ENCODE results near the gene SNRNP200. TPM values are rescaled to one million over a fixed set of nuclear protein-coding genes. Genes with fewer than 3 reads are reported as not detected.
A peak's percentile ranks its signal among the peaks of the same experiment; 100 is the strongest.

SNRNP200 gene
- total and polyA plus RNA-seq, 11 donors: 38.8 to 85.5 (median 66.6) TPM

DNA sequence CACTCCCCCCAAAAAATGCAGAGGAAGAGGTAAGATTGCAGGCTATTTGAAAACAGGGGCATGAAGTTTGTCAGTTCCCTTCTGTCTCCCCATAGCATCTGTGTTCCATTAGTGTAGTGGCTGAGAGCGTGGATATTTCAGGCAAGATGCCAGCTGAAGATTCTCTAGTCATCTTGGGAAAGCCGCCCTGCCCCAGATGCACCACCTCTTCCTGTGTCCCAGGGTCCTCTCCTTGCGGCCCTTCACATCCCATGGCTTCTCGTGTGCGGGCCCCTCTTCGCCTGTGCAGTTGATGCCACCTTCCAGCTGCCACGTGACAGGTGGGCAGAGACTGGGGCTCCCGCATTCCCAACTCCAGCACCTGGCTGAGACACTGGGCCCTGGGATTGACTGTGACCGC is 55.7 kb downstream of the SNRNP200 start:
- TF ChIP-seq POLR2A (IDR thresholded peaks at IDR 0.05) (no peak), CTCF (IDR thresholded peaks at IDR 0.05) (no peak)
- no peak for DNase-seq
- Histone ChIP-seq H3K27me3 (no peaks in the 10 kb centered on the region), H3K27ac (peak overlapping the region in 7 of 12 donors; percentile 1 to 96 (median 79)), H3K4me3 (no peak overlapping the region), H3K4me1 (peaks cover 0 to 90% (median 53%) of the 10 kb centered on the region in 12 donors), H3K36me3 (peaks cover 0 to 38% (median 32%) of the 10 kb centered on the region in 9 donors), H3K9me3 (no peaks in the 10 kb centered on the region)
- 83 to 86% (median 85%) methylated on average over 9 of the region's 9 CpGs for WGBS, 4 donors
- ATAC-seq: no peak
- intact Hi-C loops (cut with DNase I): loop anchor here in 5 of 10 donors (5.0 kb wide), 2 partner anchors 37 to 42 kb away; partner anchors contain the start of gene STARD7 (in 3 of the 5)

GRCh38 chr2:96248624-96249023 is 56.7 kb downstream of the SNRNP200 start:
- Histone ChIP-seq H3K9me3 (no peaks in the 10 kb centered on the region), H3K27ac (peak overlapping the region in 1 of 12 donors; percentile 13), H3K4me3 (no peak overlapping the region), H3K36me3 (peaks cover 0 to 28% (median 22%) of the 10 kb centered on the region in 9 donors), H3K4me1 (peaks cover 0 to 80% (median 43%) of the 10 kb centered on the region in 12 donors), H3K27me3 (no peaks in the 10 kb centered on the region)
- TF ChIP-seq POLR2A (IDR thresholded peaks at IDR 0.05) (no peak), CTCF (IDR thresholded peaks at IDR 0.05) (no peak)
- WGBS, 4 donors: 92 to 98% (median 96%) methylated on average over 4 of the region's 4 CpGs
- intact Hi-C loops (cut with DNase I): loop anchor here in 1 of 10 donors (5.0 kb wide), 1 partner anchor 36 kb away; no protein-coding TSS in a partner anchor
- DNase-seq (no peak), ATAC-seq (no peak)

DNA sequence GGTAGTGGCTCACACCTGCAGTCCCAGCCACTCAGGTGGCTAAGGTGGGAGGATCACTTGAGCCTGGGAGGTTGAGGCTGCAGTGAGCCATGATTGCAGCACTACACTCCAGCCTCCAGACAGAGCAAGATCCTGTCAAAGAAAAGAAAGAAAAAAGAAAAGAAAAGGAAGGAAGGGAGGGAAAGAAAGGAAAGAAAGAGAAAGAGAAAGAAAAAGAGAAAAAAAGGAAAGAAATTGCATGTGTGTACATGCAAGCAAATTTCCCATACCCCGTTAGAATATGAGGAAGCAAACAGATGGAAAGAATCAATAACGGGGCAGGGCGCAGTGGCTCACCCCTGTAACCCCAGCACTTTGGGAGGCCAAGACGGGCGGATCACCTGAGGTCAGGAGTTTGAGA is 57.5 kb downstream of the SNRNP200 start:
- TF ChIP-seq POLR2A (IDR thresholded peaks at IDR 0.05): no peak
- no peak for TF ChIP-seq CTCF (IDR thresholded peaks at IDR 0.05)
- intact Hi-C loops (cut with DNase I): loop anchor here in 1 of 10 donors (5.0 kb wide), 1 partner anchor 36 kb away; no protein-coding TSS in a partner anchor
- WGBS, 4 donors: 92 to 96% (median 93%) methylated on average over 5 of the region's 5 CpGs
- H3K27ac ChIP-seq: peak overlapping the region in 1 of 12 donors; percentile 40
- ATAC-seq (no peak), DNase-seq (no peak)
- no peak overlapping the region for H3K4me3 ChIP-seq
- H3K4me1 ChIP-seq: peaks cover 0 to 83% (median 35%) of the 10 kb centered on the region in 12 donors
- no peaks in the 10 kb centered on the region for H3K27me3 ChIP-seq
- H3K9me3 ChIP-seq: no peaks in the 10 kb centered on the region
- peaks cover 0 to 21% (median 14%) of the 10 kb centered on the region in 9 donors for H3K36me3 ChIP-seq

DNA sequence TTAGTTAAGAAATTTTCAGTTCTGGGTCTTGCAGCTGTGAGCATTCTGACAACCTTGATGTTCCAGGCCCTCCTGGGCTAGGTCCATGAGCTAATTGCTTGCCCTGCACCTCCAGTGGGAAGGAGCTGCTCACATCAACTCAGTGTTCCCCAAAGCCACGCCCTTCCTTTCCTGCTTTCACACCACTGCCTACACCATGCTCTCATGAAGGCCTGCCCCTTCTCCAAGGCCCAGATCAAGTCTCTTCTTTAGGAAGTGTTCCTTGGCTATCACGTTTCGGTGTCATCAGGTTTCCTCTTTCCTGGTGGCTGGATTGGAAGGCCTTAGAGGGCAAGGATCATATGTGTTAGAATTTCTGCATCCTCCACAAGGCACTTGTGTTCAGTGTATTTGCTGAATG is 58.3 kb downstream of the SNRNP200 start:
- no peak for DNase-seq
- no peak for TF ChIP-seq POLR2A (IDR thresholded peaks at IDR 0.05)
- TF ChIP-seq CTCF (IDR thresholded peaks at IDR 0.05): no peak
- Histone ChIP-seq H3K4me3 (no peak overlapping the region), H3K9me3 (no peaks in the 10 kb centered on the region), H3K4me1 (peaks cover 0 to 83% (median 31%) of the 10 kb centered on the region in 12 donors), H3K27me3 (no peaks in the 10 kb centered on the region), H3K36me3 (peaks cover 0 to 12% (median 6%) of the 10 kb centered on the region in 9 donors), H3K27ac (peak overlapping the region in 1 of 12 donors; percentile 89)
- peak in 1 of 4 donors; percentile 10 for ATAC-seq
- 72 to 82% (median 75%) methylated on average over 3 of the region's 3 CpGs for WGBS, 4 donors
- intact Hi-C loops (cut with DNase I): loop anchor here in 1 of 10 donors (5.0 kb wide), 1 partner anchor 35 kb away; no protein-coding TSS in a partner anchor
